Spleen (tissue), 7 donors: ENCODE results near the gene KNG1.

Experiments
- CTCF ChIP-seq, 11 experiments: fragments of 200-600 bp in 7 of 11; fragments of 450-650 bp in 4 of 11; sonication (generic) in 4 of 11; IDR thresholded peaks in 8 of 11; conservative IDR thresholded peaks in 3 of 11; 1 replicate in 7 of 11; 2 replicates in 4 of 11; pipeline versions ENCODE4 v1.4.0 to v1.8.0; 2016 to 2021; ENCODE audit warnings: antibody characterized with exemption in 11 of 11, inconsistent platforms in 4 of 11, mild to moderate bottlenecking in 1 of 11
- POLR2A ChIP-seq, 3 donors: fragments of 450-650 bp; IDR thresholded peaks; one replicate each; pipeline ENCODE4 v1.5.1; 2017; ENCODE audit warnings: antibody characterized with exemption in 3 of 3, mild to moderate bottlenecking in 1 of 3
- POLR2AphosphoS5 ChIP-seq, 3 donors: sonication (generic); formaldehyde crosslinking; IDR thresholded peaks; one replicate each; pipeline ENCODE4 v1.5.1; 2017; ENCODE audit warnings: antibody characterized with exemption in 3 of 3
- donor health status: DM: no; HTN: no; CAD: no; lungs with moderate emphysema.
- donor health status: DM: no; HTN: no; CAD: no.
- donor health status: DM: no; HTN: no; CAD: no.

GRCh38 chr3:186680869-186681268 lies 36.3 kb upstream of the KNG1 start:
- TF ChIP-seq POLR2AphosphoS5 (IDR thresholded peaks at IDR 0.05) = no peak
- TF ChIP-seq CTCF (IDR thresholded peaks at IDR 0.05 in 8 of 11, conservative IDR thresholded peaks at IDR 0.05 in 3 of 11) = no peak
- no peak for TF ChIP-seq POLR2A (IDR thresholded peaks at IDR 0.05)
